GM12865 (cell line): ENCODE data around the gene MT1H.

Experiments
- DNase-seq: peaks from one replicate; pipeline ENCODE4 v3.0.0; 2010; ENCODE audit warnings: low read depth
- H3K4me3 ChIP-seq: 2 replicates; pipeline ENCODE4 v1.5.1; 2011; ENCODE audit warnings: mild to moderate bottlenecking, low read depth, low read length, control low read depth
- CTCF ChIP-seq: IDR thresholded peaks from 2 replicates; pipeline ENCODE4 v1.5.1; 2011; ENCODE audit warnings: low read length, control low read depth, low read depth, inconsistent platforms; ENCODE audit not compliant: insufficient read depth; ENCODE audit errors: missing control alignments

The MT1H gene

DNA sequence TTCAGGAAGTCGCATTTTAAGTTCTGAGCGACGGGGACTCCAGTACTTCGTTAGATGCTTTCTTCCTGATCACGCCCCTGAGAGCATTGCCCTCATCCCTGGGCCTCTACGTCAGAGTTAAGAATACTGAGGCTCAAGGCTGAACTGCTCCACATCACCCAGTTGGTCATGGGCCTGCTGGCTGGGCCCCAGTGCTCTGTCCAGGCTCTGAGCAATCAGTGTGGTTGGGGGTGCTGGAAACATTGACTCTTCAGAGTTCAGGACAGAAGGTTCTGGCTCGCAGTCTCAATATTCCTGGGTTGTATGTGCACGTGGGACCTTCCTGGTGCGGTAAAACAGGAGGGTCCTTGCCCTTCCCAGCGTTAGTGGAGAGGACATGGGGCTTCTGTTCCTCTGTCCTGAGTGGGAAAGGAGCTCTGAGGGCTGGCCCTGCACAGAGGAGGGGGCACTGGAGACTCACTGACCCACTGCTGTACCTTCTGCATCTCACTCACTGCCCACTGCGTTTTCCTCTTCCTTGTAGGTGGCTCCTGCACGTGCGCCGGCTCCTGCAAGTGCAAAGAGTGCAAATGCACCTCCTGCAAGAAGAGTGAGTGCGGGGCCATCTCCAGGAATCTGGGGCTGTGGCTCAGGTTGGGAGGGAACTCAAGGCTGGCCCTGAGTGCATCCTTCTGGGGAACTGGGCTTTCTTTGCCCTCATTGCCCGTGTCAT lies 43.5 kb upstream of the MT1H start:
- no peak for DNase-seq
- no peak for TF ChIP-seq CTCF
- no peak overlapping the region for H3K4me3 ChIP-seq

- no peak for TF ChIP-seq CTCF
- DNase-seq = no peak
- no peak overlapping the region for H3K4me3 ChIP-seq
These were observed 42.9 kb upstream of the MT1H start for GRCh38 chr16:56626685-56627084.

- H3K4me3 ChIP-seq = no peak overlapping the region
- no peak for TF ChIP-seq CTCF
- no peak for DNase-seq
These were observed 40.9 kb upstream of the MT1H start for GRCh38 chr16:56628486-56629350.

DNA sequence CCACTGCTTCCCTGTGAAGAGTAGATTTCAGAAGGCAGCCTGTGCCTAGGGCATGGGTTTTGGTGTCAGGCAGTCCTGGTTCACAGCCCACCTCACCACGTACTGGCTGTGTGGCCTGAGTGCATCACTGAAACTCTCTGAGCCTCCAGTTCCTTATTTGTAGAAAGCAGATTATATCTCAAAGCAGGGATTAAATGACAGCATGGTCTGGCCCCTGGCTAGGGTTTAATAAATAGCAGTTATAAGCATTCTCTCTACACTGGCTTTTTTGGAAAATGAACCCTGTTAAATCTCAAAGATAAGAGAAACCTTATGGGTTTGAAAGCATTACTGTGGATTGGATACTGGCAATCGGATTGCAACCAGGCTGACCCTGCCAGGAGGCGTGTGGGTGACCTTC lies 40.1 kb upstream of the MT1H start:
- DNase-seq = no peak

GRCh38 chr16:56630134-56630533 lies 39.5 kb upstream of the MT1H start:
- no peak for TF ChIP-seq CTCF
- peak; percentile 66 for DNase-seq
- no peak overlapping the region for H3K4me3 ChIP-seq

More for the DNA sequence above, 40.1 kb upstream of the MT1H start:
- H3K4me3 ChIP-seq = no peak overlapping the region
- no peak for TF ChIP-seq CTCF

DNA sequence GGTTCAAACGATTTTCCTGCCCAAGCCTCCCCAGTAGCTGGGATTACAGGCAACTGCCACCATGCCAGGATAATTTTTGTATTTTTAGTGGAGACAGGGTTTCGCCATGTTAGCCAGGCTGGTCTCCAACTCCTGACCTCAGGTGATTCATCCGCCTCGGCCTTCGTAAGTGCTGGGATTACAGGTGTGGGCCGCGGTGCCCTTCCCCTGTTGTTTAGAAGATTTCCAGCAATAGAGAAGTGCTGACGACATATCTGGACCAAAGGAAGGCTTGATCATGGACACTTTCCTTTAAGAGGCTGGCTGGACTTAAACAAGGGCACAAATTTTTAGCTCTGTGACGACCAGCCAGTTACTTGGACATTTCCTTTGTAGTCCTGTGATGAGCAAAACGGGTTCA lies 38.4 kb upstream of the MT1H start:
- TF ChIP-seq CTCF = no peak
- no peak for DNase-seq
- no peak overlapping the region for H3K4me3 ChIP-seq
